Natural killer cell (primary cell): ENCODE data around the gene ISYNA1. TPM values are rescaled to one million over a fixed set of nuclear protein-coding genes. Genes with fewer than 3 reads are reported as not detected.

Experiments used
- ATAC-seq, 3 donors: fragments of 150-1000 bp in 2 of 3; fragments of 200-7000 bp in 1 of 3; cut with Tn5 transposase; 1 replicate in 1 of 3; 2 replicates in 2 of 3; pipeline ENCODE4 v1.10.0; 2021; ENCODE audit warnings: mild to moderate bottlenecking in 2 of 3, moderate library complexity in 2 of 3
- DNase-seq, 2 donors: peaks; one replicate each; pipeline versions ENCODE4 v3.0.0 to v3.0.0-alpha.2; 2013 to 2021; ENCODE audit warnings: mixed read lengths in 1 of 2
- H3K27ac ChIP-seq: one replicate; pipeline ENCODE4 v1.5.1; 2013; ENCODE audit warnings: mild to moderate bottlenecking, low read length
- H3K27me3 ChIP-seq: one replicate; pipeline ENCODE4 v1.6.1; 2013; ENCODE audit warnings: low read length; ENCODE audit not compliant: control insufficient read depth, insufficient read depth
- H3K36me3 ChIP-seq: one replicate; pipeline ENCODE4 v1.6.1; 2013; ENCODE audit warnings: low read length; ENCODE audit not compliant: control insufficient read depth, insufficient read depth
- H3K4me1 ChIP-seq: one replicate; pipeline ENCODE4 v1.6.1; 2013; ENCODE audit warnings: low read length; ENCODE audit not compliant: control insufficient read depth, insufficient read depth
- H3K4me3 ChIP-seq: one replicate; pipeline ENCODE4 v1.5.1; 2013; ENCODE audit warnings: low read length
- H3K9me3 ChIP-seq: one replicate; pipeline ENCODE4 v1.6.1; 2013; ENCODE audit warnings: low read length; ENCODE audit not compliant: control insufficient read depth, insufficient read depth
- H3K27ac Mint-ChIP-seq, 2 donors: one replicate each; pipeline ENCODE4 v1.8.0; 2022; ENCODE audit warnings: mild to moderate bottlenecking in 2 of 2, mixed read lengths in 2 of 2, moderate library complexity in 1 of 2
- H3K27me3 Mint-ChIP-seq, 2 donors: one replicate each; pipeline ENCODE4 v1.8.0; 2022; ENCODE audit warnings: low read depth in 2 of 2, mixed read lengths in 2 of 2
- H3K36me3 Mint-ChIP-seq: one replicate; pipeline ENCODE4 v1.8.0; 2022; ENCODE audit warnings: mixed read lengths
- H3K4me1 Mint-ChIP-seq, 2 donors: one replicate each; pipeline ENCODE4 v1.8.0; 2022; ENCODE audit warnings: mixed read lengths in 2 of 2
- H3K4me3 Mint-ChIP-seq: one replicate; pipeline ENCODE4 v1.8.0; 2022; ENCODE audit warnings: mild to moderate bottlenecking, moderate library complexity, mixed read lengths
- H3K9me3 Mint-ChIP-seq, 2 donors: one replicate each; pipeline ENCODE4 v1.8.0; 2022; ENCODE audit warnings: mixed read lengths in 2 of 2
- CTCF ChIP-seq: fragments of 200-600 bp; IDR thresholded peaks from one replicate; pipeline ENCODE4 v1.8.0; 2022; ENCODE audit warnings: antibody characterized with exemption
- WGBS: methylation state at CpG from one replicate; pipeline ENCODE4 v1.1.7; 2013; ENCODE audit warnings: missing lambda C conversion rate; ENCODE audit not compliant: insufficient coverage; 5-methylcytosine and 5-hydroxymethylcytosine counted together
- intact Hi-C: fragments of 100-400 bp; cut with micrococcal nuclease; formaldehyde crosslinking; loops from one replicate; pipeline ENCODE4 v1.14.2; 2022
- total RNA-seq, 4 donors: library from RNA; stranded (reverse); fragments of 120-200 nt in 1 of 4; gene quantifications; one replicate each; pipeline versions ENCODE4 v1.2.3 to v1.2.4, GENCODE V29; 2013 to 2022

The ISYNA1 gene
- total RNA-seq, 3 donors from 2014 or later (not counting 1 experiment from before 2014, with no cell fraction given), result 39.7 to 53.6 (median 40.1) TPM

DNA sequence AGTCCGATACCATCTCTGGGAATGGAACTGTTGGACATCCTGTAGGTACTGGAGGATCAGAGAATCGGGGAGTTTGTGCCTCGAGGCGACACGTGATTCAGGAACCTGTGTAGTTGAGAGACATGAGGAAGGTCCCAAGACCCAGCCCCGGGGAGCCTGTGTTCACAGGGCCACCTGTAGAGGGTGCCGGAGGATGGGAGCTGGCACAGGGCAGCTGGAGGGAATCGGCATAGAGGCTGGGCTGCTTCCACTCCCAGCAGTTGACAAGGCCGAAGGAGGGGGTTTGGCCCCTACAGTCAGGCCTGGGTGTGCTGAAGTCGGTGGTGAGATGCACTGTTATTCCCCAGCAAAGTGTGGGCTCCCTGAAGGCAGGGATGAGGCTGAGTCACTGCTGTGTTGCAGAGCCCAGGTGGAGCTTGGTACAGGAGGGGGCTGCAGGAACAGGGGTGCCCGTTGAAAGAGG is 2.5 kb upstream of the ISYNA1 start:
- intact Hi-C loops, result no loop called here
- peak overlapping the region; percentile 14 for H3K4me3 Mint-ChIP-seq

DNA sequence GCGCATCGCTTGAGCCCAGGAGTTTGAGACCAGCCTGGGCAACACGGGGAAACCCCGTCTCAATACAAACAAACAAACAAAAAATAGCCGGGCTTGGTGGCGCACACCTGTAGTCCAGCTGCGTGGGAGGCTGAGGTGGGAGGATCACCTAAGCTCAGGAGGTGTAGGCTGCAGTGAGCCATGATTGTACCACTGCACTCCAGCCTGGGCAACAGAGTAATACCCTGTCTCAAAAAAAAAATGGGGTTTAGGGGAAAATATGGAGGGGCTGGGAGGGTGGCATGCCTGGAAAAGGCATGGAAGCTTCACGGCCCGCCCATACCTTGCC is 1.9 kb upstream of the ISYNA1 start:
- Mint-ChIP-seq H3K36me3 (no peaks in the 10 kb centered on the region), H3K4me3 (no peak overlapping the region), H3K27ac (peak overlapping the region; percentile 77 to 98), H3K9me3 (peaks cover 4% of the 10 kb centered on the region in 2 donors), H3K27me3 (no peaks in the 10 kb centered on the region), H3K4me1 (peaks cover 15 to 55% of the 10 kb centered on the region in 2 donors)
- intact Hi-C loops, result no loop called here
- Histone ChIP-seq H3K27me3 (no peaks in the 10 kb centered on the region), H3K9me3 (peaks cover 8% of the 10 kb centered on the region), H3K4me3 (no peak overlapping the region), H3K36me3 (peaks cover 17% of the 10 kb centered on the region), H3K27ac (no peak overlapping the region), H3K4me1 (peaks cover 41% of the 10 kb centered on the region)
- no peak for DNase-seq
- no peak for TF ChIP-seq CTCF
- WGBS, result 93% methylated on average over 9 of the region's 9 CpGs
- ATAC-seq, result no peak

More for the DNA sequence above, 2.5 kb upstream of the ISYNA1 start:
- H3K9me3 Mint-ChIP-seq, result peaks cover 4% of the 10 kb centered on the region in 2 donors
- Histone ChIP-seq H3K27ac (no peak overlapping the region), H3K4me3 (no peak overlapping the region), H3K36me3 (peaks cover 21% of the 10 kb centered on the region), H3K27me3 (no peaks in the 10 kb centered on the region), H3K4me1 (peaks cover 41% of the 10 kb centered on the region), H3K9me3 (peaks cover 8% of the 10 kb centered on the region)
- ATAC-seq (peak; percentile 5 to 12 (median 6)), DNase-seq (peak in 1 of 2 donors; percentile 64)
- peak overlapping the region; percentile 77 to 98 for H3K27ac Mint-ChIP-seq
- H3K36me3 Mint-ChIP-seq, result no peaks in the 10 kb centered on the region
- no peak for TF ChIP-seq CTCF
- H3K4me1 Mint-ChIP-seq, result peaks cover 15 to 55% of the 10 kb centered on the region in 2 donors
- H3K27me3 Mint-ChIP-seq, result no peaks in the 10 kb centered on the region
- 55% methylated on average over 11 of the region's 11 CpGs for WGBS

DNA sequence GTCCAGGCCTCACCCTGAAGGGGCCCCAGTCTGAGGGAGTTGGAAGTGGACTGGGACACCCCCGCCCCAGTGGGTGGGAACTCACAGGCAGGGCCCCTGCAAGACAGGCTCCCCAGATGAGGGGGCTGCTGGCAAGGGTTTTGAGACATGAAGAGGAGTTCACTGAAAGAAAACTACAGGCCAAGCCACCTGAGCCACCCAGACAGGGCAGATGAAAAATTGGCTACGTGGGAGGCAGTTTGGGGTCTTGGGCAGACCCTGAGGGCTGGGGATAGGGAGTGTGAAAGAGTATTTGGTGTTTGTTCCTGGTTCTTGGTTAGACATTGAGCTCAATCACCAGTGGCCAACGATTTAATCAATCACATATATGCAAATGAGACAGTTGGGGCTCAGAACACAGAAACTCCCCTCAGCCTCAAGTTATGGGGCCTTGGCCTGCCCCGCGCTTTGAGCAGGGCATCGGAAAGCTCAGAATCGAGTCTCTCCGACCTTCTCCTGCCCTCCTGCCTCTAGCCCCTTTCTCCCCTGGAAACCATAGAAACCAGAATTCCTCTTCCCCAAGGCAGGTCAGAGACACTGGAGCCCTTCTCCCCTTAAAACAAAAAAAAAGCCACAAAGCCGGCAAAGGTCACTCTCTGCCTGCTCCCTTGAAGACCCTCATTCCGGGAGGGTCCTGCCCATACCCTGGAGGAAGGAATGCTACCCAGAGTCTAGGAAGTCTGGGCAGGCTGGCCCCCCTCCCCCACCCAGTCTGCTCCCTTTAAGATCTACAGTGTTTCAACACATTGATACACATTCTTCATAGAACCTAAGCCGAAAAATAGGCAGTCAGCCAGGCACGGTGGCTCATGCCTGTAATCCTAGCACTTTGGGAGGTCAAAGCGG is 1.3 kb upstream of the ISYNA1 start:
- peak in 1 of 2 donors; percentile 47 for DNase-seq
- Mint-ChIP-seq H3K9me3 (peaks cover 4% of the 10 kb centered on the region in 2 donors), H3K27ac (peak overlapping the region; percentile 11 to 72), H3K4me3 (peak overlapping the region; percentile 49), H3K4me1 (peaks cover 15 to 59% of the 10 kb centered on the region in 2 donors), H3K27me3 (no peaks in the 10 kb centered on the region), H3K36me3 (no peaks in the 10 kb centered on the region)
- H3K4me3 ChIP-seq, result no peak overlapping the region
- no peak overlapping the region for H3K27ac ChIP-seq
- ATAC-seq, result no peak
- intact Hi-C loops, result no loop called here
- no peak for TF ChIP-seq CTCF
- 86% methylated on average over 13 of the region's 13 CpGs for WGBS
- H3K9me3 ChIP-seq, result peaks cover 8% of the 10 kb centered on the region
- H3K4me1 ChIP-seq, result peaks cover 44% of the 10 kb centered on the region
- H3K27me3 ChIP-seq, result no peaks in the 10 kb centered on the region
- H3K36me3 ChIP-seq, result peaks cover 12% of the 10 kb centered on the region
